Measurements from ENCODE around the gene LHPP. TPM values are rescaled to one million over a fixed set of nuclear protein-coding genes. Genes with fewer than 3 reads are reported as not detected.

LHPP gene
- polyA plus RNA-seq, 1 experiment: 7.1 TPM

DNA sequence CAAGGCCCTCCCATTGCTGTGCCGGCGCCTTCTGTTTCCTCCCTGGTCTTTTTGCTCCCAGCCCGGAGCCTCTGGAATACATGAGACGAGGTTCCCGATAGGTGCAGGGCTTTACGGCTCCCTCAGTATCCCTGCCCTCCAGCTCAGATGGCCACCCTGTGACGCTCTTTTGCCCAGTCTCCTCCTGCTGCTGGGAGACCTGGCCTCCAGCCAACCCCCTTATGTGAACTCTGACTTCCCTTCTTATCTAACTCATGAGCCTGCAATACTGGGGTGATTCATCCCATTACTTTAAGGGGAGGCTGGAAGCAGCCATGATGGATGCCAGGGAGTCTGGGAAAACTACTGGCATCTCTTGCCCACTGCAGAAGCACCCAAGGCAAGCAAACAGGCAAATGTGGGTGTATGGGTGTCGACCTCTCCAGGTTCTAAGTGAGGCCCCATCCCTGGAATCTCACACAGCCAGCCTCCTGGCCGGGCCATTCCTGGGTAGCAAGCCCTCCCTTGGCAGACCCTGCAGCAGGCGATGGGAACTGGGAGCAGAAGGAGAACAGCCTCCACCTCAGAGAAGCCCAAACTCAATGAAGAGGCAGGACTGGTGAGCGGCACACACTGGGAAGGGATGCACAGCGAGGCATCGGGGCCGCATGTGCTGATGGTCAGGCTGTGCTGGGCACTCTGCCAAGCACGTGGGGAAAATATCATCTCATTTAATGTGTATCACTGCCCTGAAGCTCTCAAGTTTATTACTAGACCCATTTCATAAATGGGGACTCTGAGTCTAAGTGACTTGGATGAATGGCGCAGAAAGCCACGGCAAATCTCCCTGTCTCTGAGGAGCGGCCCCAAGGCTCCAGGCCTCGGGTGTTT, 185.1 kb downstream of the LHPP start:
- TF ChIP-seq, protein P1, sequence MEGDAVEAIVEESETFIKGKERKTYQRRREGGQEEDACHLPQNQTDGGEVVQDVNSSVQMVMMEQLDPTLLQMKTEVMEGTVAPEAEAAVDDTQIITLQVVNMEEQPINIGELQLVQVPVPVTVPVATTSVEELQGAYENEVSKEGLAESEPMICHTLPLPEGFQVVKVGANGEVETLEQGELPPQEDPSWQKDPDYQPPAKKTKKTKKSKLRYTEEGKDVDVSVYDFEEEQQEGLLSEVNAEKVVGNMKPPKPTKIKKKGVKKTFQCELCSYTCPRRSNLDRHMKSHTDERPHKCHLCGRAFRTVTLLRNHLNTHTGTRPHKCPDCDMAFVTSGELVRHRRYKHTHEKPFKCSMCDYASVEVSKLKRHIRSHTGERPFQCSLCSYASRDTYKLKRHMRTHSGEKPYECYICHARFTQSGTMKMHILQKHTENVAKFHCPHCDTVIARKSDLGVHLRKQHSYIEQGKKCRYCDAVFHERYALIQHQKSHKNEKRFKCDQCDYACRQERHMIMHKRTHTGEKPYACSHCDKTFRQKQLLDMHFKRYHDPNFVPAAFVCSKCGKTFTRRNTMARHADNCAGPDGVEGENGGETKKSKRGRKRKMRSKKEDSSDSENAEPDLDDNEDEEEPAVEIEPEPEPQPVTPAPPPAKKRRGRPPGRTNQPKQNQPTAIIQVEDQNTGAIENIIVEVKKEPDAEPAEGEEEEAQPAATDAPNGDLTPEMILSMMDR (IDR thresholded peaks at IDR 0.05; ENCODE audit: low read depth, low read length): no peak
- ChIA-PET CTCF (interaction anchor here (1.2 kb wide), 1 partner anchor 96 kb away, joined by 3 read pairs; no protein-coding TSS in a partner anchor), POLR2A (no interaction called here)
- peak; percentile 42 for DNase-seq (ENCODE audit: low read depth, low spot score)
- H3K27ac ChIP-seq (ENCODE audit: low read depth, low read length): peak overlapping the region; percentile 31
- no peaks in the 10 kb centered on the region for H3K27me3 ChIP-seq (ENCODE audit: control insufficient read depth, insufficient read depth, low read length)
- H3K4me3 ChIP-seq (ENCODE audit: low read depth, low read length): no peak overlapping the region
- H3K9me3 ChIP-seq (ENCODE audit: control insufficient read depth, insufficient read depth, low read length): no peaks in the 10 kb centered on the region

DNA sequence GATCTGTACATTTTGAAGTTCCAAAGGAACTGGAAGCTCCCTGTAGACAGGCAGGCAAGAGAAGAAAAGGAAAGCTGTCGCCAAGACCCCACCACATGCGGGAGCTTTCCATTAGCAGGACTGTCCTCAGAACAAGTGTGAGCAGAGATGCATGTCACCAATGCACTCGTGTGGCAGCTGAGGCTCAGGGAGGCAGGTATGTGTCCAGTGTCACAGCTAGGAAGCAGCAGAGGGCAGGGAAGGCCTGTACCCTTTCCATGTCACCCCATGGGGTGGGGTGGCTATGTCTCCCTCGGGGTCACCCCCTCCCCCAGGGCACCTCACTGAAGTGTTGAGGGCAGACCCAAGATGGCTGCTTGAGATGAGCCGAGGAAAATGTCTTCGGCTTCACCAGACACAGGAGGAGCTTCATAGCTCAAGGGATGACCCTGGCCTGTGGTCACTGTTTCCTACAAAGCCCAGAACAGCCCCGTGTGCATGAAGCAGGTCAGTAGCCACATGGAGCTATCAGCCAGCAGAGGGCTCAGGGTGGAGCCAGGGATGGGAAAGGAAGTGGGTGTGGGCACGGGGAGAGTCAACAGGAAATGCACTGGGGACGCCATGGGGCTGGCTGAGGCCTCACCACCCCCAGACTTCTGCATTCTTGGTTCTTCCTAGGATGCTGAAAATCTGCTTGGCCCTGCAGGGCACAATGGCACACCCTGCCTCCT, 186.0 kb downstream of the LHPP start:
- TF ChIP-seq, protein P1 (IDR thresholded peaks at IDR 0.05; ENCODE audit: low read depth, low read length): peak; percentile 23; the same call in 1 of the 2 replicates
- no peak for DNase-seq (ENCODE audit: low read depth, low spot score)
- Histone ChIP-seq H3K27me3 (ENCODE audit: control insufficient read depth, insufficient read depth, low read length) (no peaks in the 10 kb centered on the region), H3K27ac (ENCODE audit: low read depth, low read length) (peak overlapping the region; percentile 39), H3K4me3 (ENCODE audit: low read depth, low read length) (no peak overlapping the region), H3K9me3 (ENCODE audit: control insufficient read depth, insufficient read depth, low read length) (no peaks in the 10 kb centered on the region)
- ChIA-PET CTCF (no interaction called here), POLR2A (no interaction called here)

DNA sequence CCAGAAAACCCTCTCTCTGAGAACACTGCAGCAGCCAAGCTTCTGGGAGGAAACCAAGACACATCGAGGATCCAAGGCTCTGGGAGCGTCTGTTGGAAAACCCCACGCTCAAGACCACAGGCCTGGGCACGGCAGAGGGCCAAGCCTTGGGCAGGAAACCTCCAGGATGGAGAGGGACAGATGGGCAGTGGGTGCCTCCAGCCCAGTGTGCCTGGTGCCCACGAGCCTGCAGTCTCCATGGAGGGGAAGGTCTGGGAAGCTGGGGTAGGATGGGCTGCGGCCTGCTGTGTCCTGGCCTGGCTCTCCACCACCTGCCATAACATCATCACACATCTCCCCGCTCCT, 186.5 kb downstream of the LHPP start:
- peak overlapping the region; percentile 39 for H3K27ac ChIP-seq (ENCODE audit: low read depth, low read length)
- H3K9me3 ChIP-seq (ENCODE audit: control insufficient read depth, insufficient read depth, low read length): no peaks in the 10 kb centered on the region
- ChIA-PET CTCF (no interaction called here), POLR2A (no interaction called here)
- H3K4me3 ChIP-seq (ENCODE audit: low read depth, low read length): no peak overlapping the region
- TF ChIP-seq, protein P1 (IDR thresholded peaks at IDR 0.05; ENCODE audit: low read depth, low read length): no peak
- DNase-seq (ENCODE audit: low read depth, low spot score): no peak
- H3K27me3 ChIP-seq (ENCODE audit: control insufficient read depth, insufficient read depth, low read length): no peaks in the 10 kb centered on the region

DNA sequence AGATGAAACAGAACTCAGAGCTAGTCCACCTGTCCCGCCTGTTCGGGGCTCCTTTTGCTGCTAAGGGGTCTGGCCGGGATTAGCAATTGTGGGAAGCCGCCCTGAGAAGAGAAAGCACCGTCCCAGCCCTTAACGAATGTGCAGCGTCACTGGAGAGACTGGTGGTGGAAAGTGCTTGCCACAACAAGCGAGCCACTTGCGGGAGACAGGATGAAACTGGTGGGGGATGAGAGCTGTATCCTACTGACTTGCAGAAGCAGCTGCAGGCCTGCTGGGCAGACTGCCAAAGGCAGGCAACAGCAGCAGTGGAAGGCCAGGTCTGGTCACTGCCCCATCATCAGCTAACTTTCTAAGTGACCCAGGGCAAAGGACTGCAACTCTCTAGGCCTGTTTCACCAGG, 187.1 kb downstream of the LHPP start:
- Histone ChIP-seq H3K27me3 (ENCODE audit: control insufficient read depth, insufficient read depth, low read length) (no peaks in the 10 kb centered on the region), H3K9me3 (ENCODE audit: control insufficient read depth, insufficient read depth, low read length) (no peaks in the 10 kb centered on the region), H3K27ac (ENCODE audit: low read depth, low read length) (peak overlapping the region; percentile 77), H3K4me3 (ENCODE audit: low read depth, low read length) (no peak overlapping the region)
- CTCF ChIA-PET: interaction anchor here (0.7 to 1.0 kb wide), 2 partner anchors 39 to 93 kb away, joined by 3 to 4 read pairs; no protein-coding TSS in a partner anchor
- TF ChIP-seq, protein P1 (IDR thresholded peaks at IDR 0.05; ENCODE audit: low read depth, low read length): no peak
- POLR2A ChIA-PET: interaction anchor here (1.1 kb wide), 1 partner anchor 12 kb away, joined by 3 read pairs; no protein-coding TSS in a partner anchor
- peak; percentile 81 for DNase-seq (ENCODE audit: low read depth, low spot score)
